Measurements from ENCODE around the gene GPR152.

GPR152 gene

DNA sequence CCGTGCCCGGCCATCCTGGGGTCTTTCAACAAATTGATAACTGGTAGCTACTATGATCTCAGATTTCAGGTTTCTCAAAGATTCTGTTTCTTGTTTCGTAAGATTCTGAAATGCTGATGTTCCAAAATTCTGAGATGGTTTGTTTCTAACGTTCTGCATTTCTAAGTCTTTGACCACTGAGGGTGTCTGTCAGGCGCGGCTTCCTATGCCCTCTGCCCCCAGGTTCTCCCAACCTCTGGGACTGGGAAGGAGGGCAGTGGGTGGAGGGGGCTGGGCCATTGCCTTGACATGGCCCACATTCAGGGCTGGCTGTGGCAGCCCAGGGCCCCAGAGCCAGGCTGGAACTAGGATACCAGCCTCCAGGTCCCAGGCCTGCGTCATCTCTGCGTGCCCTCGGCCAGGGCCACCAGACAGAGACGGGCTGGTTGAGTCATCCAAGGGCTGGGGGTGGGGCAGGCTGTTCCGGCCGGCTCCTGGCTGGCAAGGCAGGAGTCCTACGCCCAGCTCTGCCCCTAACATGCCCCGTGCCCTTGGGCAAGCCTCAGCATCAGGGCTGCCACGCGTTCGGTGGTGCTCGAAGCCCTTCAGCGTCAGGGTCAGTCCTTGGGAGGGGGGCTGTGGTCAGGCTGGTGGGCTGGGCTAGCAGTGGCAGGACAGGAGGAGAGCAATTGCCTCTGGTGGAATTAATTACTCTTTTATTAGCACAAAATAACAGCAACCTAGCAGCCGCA, 11.3 kb upstream of the GPR152 start:
- no peak for DNase-seq

DNA sequence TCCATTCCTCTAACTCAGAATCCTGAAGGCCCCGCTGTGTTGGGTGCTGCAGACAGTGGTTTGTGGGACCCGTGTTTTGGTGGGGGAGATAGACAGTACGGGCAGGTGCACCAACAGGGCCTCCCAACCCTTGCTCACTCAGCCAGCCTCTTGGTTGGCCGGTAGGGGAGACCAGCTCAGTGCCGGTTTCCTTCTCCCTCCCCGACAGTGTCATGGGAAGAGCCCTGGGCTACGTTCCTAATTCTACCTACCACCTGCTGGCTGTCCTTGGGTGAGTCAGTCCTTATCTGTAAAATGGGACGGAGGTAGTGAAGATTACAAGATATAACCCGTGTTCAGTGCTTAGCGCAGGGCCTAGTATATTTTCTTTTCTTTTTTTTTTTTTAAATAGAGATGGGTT, 10.7 kb upstream of the GPR152 start:
- no peak for DNase-seq

DNA sequence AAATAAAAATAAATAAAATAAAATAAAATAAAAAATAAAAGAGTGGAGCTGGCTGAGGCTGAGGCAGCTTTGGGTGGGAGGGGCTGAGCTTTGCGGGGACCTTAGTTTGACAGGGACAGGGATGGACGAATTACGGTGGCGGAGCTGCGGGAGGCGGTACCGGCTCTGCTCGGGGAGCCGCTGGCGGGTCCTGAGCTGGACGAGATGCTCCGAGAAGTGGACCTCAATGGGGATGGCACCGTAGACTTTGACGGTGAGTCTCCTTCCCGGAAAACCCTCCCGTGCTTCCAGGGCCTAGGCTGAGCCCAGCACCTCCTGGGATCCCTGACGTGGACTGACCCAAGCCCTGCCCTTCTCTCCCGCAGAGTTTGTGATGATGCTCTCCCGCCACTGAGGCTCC, 5.7 kb upstream of the GPR152 start:
- no peak for DNase-seq

DNA sequence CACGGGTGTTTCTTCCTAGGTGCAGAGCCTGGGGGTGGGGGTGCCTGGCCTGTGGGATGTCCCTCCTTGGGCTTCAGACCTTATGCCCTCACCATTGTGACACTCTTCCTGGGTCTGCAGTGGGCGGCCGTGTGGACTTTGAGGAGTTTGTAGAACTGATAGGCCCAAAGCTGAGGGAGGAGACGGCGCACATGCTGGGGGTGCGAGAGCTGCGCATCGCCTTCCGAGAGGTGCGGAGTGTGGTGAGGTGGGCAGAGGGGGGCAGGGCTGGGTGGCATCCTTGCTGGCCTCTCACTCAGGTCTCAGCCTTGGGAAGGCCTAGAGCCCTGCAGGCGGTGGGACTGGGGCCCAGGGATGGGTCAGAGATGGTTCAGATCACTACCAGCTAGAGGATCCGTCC, 4.9 kb upstream of the GPR152 start:
- no peak for DNase-seq

DNA sequence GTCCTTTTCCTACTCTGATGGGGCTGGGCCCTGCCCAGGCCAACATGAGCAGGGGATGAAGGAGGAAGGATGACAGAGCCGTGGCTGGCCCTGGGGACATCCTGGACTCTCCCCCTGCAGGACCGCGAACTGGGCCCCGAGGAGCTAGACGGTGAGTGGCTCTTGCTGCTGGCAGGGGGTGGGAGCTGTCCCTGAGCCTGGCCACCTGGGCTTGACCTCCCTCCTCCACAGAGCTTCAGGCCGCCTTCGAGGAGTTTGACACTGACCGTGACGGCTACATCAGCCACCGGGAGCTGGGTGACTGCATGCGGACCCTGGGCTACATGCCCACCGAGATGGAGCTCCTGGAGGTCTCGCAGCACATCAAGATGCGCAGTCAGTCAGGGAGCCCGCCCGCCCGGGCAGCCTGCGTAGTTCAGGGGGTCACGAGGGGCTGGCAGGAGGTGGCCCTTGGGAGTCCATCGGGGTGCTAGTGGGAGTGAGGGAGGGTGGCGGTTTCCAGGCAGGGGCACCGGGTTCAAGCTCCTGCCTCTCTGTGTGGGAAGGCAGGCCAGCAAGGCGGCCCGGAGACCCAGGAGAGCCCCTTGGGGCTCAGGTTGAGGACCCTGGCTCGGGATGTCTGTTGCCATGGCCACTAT, 3.7 kb upstream of the GPR152 start:
- DNase-seq: no peak

DNA sequence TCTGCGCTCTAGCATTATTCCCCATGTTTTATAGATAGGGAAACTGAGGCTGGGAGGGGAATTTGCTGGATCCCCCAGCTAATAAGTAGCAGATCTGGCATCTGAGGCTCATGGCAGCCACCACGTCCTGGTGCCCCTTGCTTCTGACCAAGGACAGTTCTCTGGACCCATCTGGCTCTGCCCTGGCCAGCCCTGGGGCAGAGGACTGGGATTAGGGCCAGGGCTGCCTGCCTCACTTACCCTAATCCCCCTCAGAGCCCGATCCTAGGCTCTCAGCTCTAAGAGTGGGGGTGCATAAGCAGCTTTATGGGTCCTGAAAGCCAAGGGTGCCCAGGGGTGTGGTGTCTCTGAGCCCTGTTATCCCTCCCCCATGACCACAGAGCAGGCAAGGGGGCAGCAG, 2.5 kb upstream of the GPR152 start, which contains the start of gene CABP4:
Gene CABP4 (plus strand): TSS at position 301 of the 400 bp plus-strand sequence. CDS start 70 bp downstream, at position 371.
- DNase-seq: no peak

DNA sequence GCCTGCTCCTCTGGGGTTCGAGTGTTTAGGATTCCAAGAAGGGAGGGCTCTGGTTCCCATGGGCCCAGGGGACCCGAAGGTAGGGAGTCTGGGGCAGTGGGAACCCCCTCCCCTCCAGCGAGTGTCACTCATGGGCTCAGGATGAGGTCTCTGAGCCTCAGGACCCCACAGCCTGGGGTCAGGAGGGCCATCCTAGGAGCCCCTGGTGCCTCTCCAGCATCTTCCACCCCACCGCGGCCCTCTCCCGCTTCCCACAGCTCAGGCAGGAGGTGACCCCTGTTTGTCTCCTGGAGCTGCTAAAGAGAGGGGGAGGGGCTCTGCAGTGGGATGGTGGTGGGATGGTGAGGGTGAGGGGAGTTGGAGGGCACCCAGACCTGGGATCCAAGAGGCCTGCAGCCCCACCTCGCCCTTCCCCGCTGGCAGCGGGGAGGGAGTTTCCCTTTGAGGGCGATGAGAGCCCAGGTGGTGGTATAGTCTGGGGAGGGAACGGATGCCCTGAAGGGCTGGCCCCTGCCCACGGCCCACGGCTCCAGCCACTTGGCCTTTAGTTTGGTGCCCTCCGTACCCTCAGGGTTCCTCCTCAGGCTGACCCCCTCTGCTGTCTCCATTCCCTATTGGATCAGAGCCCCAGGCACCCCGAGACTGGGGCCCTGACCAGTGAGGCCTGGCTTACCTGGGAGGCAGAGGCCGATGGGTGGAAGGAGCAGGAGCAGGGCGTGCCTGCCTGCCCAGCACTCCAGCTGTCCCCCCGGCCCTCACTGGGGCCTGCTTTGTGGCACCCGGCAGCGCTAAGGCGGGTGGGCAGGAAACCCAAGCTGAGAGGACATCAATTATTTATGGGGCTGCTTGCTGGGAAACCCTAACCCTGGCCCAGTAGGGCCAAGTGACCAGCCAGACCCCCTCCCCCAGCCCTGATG, 1.5 kb upstream of the GPR152 start:
- DNase-seq: no peak

DNA sequence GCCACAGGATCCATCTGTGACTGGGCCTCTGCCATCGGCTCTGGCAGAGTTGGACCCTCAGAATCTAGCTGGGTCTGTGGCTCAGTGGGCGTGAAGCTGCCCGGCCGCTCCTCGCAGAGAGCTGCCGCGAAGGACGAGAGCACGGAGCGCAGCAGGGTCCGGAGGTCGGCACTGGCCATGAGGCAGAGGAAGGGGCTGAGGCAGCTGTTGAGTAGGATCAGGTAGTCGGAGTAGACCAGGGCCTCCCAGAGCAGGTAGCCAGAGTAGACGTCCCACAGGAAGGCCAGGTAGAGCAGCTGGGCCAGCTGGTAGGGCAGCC, 912 bp downstream of the GPR152 start:
- DNase-seq: no peak

DNA sequence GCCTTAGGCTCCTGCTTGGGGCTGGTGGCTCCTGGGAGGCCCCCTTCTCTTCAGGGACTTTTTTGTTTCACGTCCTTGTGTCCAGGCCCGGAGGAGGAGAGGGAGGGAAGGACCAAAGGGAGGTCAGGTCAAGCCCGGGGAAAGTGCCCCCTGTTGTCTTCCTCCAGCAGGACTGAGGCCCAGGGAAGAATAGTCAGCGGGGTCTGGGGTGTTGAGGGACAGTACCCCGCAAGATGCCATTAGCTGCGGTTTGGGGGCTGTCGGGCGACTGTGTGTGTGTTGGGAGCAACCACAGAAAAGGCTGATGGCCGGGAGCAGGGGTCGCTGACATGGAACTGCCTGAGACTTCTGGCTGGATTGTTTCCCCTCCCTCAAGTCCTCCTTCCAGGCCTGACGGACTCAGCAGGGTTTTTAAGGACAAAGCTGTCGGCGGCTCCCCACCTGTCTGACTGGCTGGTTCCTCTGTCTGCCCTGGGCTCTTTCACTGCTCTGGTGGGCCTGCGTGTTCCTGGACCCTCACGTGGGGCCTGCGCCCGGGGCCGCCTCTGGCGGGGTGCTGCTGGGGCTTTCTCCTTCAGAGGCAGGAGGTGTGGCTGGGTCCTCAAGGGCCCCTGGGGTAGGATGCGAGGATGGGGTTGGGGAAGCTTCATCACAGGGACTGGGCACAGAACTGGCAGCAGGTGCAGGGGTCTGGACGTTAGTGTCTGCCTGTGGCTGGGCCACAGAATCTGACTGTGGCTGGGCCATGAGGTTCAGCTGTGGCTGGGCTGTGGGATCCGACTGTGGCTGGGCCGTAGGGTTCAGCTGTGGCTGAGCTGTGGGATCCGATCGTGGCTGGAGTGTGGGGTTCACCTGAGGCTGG, 1.5 kb downstream of the GPR152 start:
- no peak for DNase-seq

DNA sequence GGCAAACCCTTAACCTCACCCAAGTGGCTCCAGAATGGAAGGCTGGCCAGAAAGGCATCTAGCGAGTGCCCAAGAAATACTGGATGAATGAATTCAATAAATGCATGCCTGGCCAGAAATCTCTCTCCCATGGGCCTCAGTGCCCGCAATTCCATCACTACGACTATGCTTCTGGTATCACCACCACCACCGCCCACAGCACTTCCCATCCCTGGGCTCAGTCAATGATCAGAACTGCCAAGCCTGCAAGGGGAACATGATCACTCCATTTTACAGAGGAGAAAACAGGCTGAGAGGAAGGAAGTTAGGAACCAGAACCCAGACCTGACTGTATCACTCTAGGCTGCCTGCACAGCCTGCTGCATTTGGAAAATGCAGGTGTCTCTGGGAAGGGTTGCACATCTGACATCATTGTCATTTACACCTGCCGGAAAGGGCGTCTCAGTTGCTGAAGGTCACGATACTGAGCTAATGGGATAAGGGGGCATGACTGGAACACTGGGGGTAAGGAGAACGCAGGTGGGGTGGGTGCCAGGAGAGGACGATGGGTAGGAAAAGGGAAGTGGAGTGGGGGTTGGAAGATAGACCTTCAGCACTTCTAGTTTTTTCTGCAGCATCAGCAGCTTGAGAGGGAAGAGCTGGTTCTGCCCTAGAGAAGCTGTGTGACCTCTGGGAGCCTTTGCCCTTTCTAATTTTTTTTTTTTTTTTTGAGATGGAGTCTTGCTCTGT, 3.2 kb downstream of the GPR152 start:
- DNase-seq: no peak

DNA sequence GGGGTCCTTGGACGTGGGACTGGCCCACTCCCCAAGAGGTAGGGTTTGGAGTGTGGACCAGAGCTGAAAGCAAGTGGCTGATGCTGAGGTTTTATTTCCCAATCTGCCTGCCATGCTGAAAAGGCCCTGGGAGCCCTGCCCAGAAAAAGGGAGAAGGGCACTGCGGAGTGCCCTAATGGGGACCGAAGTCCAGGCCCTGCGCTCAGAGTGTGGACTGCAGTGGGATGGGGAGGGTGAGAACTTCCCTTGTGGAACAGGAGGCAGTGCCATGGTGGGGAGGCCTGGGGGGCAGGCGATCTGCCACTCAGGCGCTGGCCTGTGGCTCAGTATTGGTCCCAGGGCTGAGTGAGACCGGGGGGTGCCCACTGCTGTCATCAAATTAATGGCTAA, 4.3 kb downstream of the GPR152 start:
- DNase-seq: no peak

DNA sequence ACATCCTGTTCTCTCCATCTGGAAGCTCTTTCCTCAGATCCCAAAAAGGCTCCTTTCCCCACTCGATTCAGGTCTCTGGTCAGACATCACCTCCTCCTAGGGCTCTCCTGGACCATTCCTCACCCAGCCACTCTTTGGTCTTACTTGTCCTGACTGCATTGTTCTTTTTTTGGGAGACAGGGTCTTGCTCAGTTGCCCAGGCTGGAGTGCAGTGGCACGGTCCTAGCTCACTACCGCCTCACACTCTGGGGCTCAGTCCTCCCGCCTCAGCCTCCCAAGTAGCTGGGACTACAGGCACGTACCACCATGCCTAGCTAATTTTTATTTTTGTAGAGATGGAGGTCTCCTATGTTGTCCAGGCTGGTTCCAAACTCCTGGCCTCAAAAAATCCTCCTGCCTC, 7.0 kb downstream of the GPR152 start:
- no peak for DNase-seq

DNA sequence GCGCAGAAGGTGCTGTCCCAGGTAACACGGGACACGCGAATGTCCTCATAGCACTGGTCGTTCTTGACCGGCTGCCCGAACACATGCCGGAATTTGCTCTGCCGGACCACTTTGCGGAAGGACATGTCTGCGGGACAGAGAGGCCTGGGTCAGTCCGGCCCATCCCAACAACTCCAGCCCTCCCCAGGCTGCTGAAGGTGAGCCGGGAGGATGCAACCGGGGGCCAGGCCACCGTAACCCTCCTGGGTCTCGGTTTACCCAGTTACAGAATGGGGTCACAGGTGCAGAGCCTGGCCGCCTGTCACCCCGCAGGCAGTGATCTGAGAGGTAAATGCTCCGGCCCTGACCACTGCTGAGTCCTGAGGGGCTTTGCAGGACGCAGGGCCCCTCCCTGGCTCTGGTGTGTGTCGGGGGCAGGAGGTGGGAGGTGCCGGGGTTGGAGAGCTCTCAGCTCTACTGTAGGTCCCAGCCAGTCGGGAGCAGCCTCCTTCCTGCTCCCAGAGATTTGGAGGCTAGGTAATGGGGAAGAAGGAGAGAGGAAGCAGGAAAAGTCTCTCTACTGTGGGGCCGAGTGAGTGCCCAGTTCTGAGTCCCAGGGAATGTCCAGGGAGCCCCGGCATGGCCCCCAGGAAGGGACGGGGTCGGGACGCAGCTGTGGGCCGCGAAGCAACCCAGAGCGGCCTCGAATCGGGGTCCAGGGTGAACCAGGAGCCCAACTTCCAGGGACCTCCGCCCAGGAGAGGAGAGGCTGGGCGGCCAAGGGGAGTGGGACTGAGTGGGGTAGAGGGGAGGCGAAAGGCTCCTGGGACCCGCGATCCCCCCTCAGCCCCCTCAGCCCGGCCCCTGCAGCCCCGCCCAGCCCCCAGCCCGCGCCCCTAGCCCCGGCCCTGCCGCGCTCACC, 9.8 kb downstream of the GPR152 start:
- no peak for DNase-seq

DNA sequence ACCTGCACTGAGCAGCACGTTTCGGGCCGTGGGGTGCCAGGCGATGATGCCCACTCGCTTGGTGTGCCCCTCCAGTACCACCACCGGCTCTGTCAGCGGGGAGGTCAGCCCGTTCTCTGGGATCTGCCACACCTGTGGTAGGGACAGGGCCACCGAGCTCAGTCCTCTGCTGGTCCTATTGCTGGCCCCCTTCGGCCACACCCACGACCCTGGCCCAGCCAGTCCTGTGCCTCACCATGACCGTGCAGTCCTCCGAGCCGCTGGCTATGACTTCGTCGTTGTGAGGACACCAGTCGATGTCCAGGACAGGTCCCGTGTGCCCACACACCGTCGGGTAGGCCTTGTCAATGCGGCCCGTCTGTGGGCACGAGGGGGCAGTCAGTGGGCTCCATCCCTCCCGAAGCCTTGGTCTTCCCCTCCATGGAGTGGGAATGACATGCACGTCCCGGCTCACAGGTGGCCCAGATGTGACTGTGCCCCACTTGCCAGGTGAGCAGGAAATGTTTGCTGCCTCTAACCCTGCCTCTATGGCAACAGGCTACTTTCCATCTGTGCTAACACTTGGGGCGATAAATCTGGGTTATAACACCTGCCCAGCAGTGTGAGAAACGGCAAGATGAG, 10.7 kb downstream of the GPR152 start:
- no peak for DNase-seq

DNA sequence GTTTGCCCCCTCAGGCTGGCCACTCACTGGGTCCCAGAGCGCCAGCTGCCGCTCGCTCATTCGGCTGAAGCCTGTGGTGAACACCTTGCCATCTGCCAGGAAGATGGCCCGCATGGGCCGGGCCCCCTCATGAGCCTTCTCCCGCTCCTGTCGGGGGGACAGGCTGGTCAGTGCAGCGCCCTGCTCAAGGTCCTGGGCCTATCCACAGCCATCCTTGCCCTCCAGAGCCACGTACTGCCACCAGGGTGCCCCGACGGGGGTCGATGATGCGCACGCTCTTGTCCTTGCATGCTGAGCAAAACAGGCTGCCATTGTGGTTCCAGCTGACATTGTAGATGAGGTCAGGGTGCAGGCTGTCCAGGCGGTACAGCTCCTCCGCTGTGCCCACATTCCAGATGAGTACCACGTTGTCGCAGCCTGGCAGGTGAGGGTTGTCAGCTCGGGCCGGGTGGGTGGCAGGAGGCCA, 11.4 kb downstream of the GPR152 start:
- DNase-seq: no peak

DNA sequence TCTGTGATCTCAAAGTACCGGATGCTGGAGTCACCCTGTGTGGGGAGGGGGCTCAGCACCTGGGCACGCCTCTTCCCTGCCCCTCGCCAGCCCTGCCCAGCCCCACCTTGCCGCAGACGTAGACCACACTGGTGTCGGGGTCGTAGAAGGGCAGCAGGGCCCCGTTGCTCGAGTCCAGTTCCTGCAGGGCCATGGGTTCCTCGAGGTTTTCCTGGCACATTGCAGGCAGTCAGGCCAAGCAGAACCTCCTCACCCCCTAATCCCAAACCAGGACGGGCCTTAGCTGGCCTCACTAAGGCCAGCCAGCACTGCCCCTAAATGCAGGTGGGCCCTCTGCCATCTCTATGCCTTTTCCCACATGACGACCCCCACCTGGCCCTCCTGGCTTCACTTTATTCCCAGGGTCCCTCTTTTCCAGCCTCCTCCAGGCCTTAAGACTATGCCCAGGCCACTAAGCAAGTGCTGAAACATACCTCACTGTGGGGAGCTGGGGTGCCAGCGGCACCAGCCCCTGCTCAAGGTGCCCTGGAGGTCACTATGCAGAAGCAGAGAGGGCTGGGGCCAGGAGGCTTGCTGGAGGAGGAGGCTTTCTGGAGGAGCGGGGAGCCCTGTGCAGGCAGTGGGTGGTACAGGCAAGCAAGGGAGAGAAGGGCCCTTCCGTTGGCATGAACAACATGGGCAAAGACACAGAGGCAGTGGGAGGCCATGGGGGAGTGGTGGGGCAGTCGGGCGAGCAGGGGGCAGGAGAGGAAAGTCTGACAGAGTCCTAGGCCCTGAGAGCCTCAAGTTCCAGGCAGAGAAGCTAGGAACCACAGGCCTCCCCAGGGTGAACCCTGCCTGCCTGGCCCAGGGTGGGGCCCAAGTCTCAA, 12.1 kb downstream of the GPR152 start:
- DNase-seq: no peak

DNA sequence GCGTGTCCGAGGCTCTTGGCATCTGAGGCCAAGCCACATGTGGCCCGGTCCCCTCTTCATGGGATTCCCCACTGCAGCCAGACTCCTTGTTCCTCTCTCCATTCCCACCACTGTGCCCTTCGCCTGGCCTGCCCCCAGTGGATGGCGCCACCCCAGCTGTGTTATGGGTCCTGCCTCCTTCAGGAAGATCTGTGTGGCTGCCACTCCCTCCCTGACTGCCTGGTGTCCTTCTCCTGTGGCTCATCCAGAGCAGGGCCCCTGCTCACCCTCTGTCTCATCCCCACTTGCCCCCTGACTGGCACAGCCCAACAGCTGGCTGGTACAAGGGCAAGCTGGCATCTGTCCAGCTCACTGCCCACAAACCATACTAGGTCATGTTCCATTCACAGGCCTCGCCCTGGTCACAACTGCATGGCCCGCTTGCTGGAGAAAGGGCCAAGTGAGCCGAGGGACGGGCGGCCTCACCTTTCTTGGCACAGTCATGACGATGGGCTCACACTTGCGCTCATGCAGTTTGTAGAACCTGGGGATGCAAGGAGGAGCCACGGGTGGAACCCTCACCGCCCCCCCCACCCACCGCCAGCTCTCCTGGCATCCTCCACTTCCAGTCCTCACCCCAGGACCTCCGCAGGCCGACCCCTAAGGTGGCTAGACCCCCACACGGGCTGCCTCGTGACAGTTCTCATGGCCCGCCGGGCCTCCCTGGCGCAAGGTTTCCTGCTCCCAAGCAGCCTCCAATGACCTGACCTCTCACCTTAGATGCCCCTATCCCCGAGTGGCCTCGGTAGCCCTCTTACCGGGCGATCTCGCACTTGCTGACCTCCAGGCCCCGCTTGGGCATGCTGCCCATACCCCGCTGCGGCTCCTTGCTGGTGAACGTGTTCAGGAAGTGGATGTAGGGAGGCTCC, 13.0 kb downstream of the GPR152 start:
- no peak for DNase-seq

DNA sequence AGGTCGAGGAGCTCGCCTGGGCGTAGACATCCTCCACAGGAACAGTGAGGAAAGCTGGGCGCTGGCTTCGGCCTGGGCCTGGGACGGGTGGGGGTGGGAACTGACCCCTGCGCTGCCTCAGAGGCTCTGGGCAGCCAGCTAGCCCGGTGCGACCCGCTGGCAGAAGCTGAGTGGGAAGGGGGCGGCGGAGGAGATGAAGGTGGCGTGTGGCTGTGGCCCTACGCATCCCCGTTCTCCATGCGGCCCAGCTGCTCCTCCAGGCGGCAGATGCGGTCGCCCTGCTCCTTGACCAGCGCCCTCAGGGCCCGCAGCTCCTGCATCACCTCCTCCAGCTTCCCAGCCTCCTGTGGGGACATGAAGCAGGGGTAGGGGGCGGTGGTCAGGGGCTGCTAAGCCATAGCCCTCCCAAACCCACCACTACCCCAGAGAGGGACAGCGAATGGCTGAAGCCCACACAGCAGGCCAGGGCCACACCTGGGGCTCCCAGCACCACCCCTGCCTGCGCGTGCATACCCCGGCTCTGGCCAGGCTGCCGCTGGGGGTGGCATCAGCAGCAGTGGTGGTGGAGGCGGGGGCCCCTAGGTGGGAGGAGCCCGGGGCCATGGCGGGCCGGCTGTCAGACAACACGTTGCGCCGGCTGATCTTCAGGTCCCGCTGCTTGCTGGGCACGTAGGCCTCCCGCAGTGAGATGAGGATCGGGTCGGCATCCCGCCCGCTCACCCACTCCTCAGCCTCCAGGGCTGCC, 14.2 kb downstream of the GPR152 start:
- no peak for DNase-seq
